RWPE2 (cell line): ENCODE measurements around the gene NCAPH2.

Experiments
- ATAC-seq: fragments of 200-7000 bp; cut with Tn5 transposase; 3 replicates; pipeline ENCODE4 v1.9.1; 2021; ENCODE audit warnings: low read depth
- DNase-seq: peaks from one replicate; pipeline ENCODE4 v3.0.0-alpha.2; 2020; ENCODE audit warnings: low spot score
- H3K27ac ChIP-seq: fragments of 450-650 bp; 2 replicates; pipeline ENCODE4 v1.5.1; 2017; ENCODE audit warnings: mild to moderate bottlenecking; ENCODE audit not compliant: poor library complexity, severe bottlenecking
- H3K27me3 ChIP-seq: fragments of 250-450 bp; sonication (Bioruptor Pico); 2 replicates; pipeline ENCODE4 v1.5.1; 2021; ENCODE audit warnings: mild to moderate bottlenecking, moderate library complexity; ENCODE audit not compliant: insufficient read depth, poor library complexity, severe bottlenecking
- H3K36me3 ChIP-seq: fragments of 250-450 bp; sonication (Bioruptor Pico); 2 replicates; pipeline ENCODE4 v1.5.1; 2020; ENCODE audit warnings: low read depth, mild to moderate bottlenecking, moderate library complexity
- H3K4me1 ChIP-seq: fragments of 250-450 bp; sonication (Bioruptor Pico); 2 replicates; pipeline ENCODE4 v1.5.1; 2021; ENCODE audit warnings: mild to moderate bottlenecking, moderate library complexity; ENCODE audit not compliant: insufficient read depth, poor library complexity, severe bottlenecking
- H3K4me3 ChIP-seq: fragments of 250-450 bp; sonication (Bioruptor Pico); 2 replicates; pipeline ENCODE4 v1.5.1; 2021; ENCODE audit warnings: mild to moderate bottlenecking, moderate library complexity; ENCODE audit not compliant: severe bottlenecking
- H3K9me3 ChIP-seq: fragments of 250-450 bp; sonication (Bioruptor Pico); 2 replicates; pipeline ENCODE4 v1.5.1; 2021; ENCODE audit warnings: mild to moderate bottlenecking, moderate library complexity; ENCODE audit not compliant: severe bottlenecking
- CTCF ChIP-seq: fragments of 450-650 bp; IDR thresholded peaks from one replicate; pipeline ENCODE4 v1.5.1; 2017; ENCODE audit warnings: mild to moderate bottlenecking, moderate library complexity; ENCODE audit not compliant: poor library complexity, severe bottlenecking

The NCAPH2 gene

GRCh38 chr22:50568626-50569025, 60.6 kb downstream of the NCAPH2 start:
- Histone ChIP-seq H3K27ac (no peak overlapping the region), H3K27me3 (no peaks in the 10 kb centered on the region), H3K9me3 (no peaks in the 10 kb centered on the region), H3K4me1 (no peaks in the 10 kb centered on the region), H3K36me3 (peaks cover 12% of the 10 kb centered on the region), H3K4me3 (no peak overlapping the region)
- no peak for ATAC-seq
- no peak for TF ChIP-seq CTCF
- DNase-seq, result no peak

- TF ChIP-seq CTCF, result no peak
- Histone ChIP-seq H3K4me1 (no peaks in the 10 kb centered on the region), H3K36me3 (peaks cover 12% of the 10 kb centered on the region), H3K9me3 (no peaks in the 10 kb centered on the region), H3K27ac (no peak overlapping the region), H3K27me3 (no peaks in the 10 kb centered on the region), H3K4me3 (no peak overlapping the region)
- ATAC-seq (no peak), DNase-seq (no peak)
These were observed 61.0 kb downstream of the NCAPH2 start for GRCh38 chr22:50569041-50569459.

- DNase-seq (no peak), ATAC-seq (no peak)
- TF ChIP-seq CTCF, result no peak
- no peaks in the 10 kb centered on the region for H3K4me1 ChIP-seq
- peaks cover 12% of the 10 kb centered on the region for H3K36me3 ChIP-seq
- no peak overlapping the region for H3K27ac ChIP-seq
- H3K9me3 ChIP-seq, result no peaks in the 10 kb centered on the region
- H3K4me3 ChIP-seq, result no peak overlapping the region
- H3K27me3 ChIP-seq, result no peaks in the 10 kb centered on the region
These were observed 62.0 kb downstream of the NCAPH2 start for GRCh38 chr22:50569896-50570535.

DNA sequence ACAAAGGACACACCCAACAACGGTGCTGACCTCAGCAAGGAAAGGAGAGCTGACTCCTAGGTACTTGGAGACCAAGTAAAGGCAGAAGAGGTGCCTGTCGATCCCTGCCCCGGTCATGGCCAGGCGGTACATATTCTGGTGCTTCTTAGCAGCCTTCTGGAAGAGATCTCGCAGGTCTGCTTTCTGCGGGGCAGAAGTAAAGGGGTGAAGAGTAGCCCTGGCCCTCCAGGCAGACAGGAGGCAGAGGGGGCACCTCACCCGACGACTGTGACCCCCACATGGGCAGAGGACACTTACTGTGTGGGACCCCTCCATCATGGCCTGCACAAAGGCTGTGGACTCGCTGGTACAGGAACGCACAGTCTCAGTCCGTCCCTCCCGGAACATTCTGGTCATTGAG, 62.8 kb downstream of the NCAPH2 start:
- DNase-seq (no peak), ATAC-seq (no peak)
- no peak for TF ChIP-seq CTCF
- peaks cover 12% of the 10 kb centered on the region for H3K36me3 ChIP-seq
- no peak overlapping the region for H3K27ac ChIP-seq
- H3K27me3 ChIP-seq, result no peaks in the 10 kb centered on the region
- no peaks in the 10 kb centered on the region for H3K4me1 ChIP-seq
- H3K9me3 ChIP-seq, result no peaks in the 10 kb centered on the region
- H3K4me3 ChIP-seq, result no peak overlapping the region

GRCh38 chr22:50571264-50572175, 63.5 kb downstream of the NCAPH2 start:
- H3K4me3 ChIP-seq, result no peak overlapping the region
- no peak overlapping the region for H3K27ac ChIP-seq
- peaks cover 12% of the 10 kb centered on the region for H3K36me3 ChIP-seq
- no peak for TF ChIP-seq CTCF
- H3K4me1 ChIP-seq, result no peaks in the 10 kb centered on the region
- ATAC-seq (no peak), DNase-seq (no peak)
- no peaks in the 10 kb centered on the region for H3K9me3 ChIP-seq
- no peaks in the 10 kb centered on the region for H3K27me3 ChIP-seq
